ENCODE data around the gene SH2D5.

Gene SH2D5

GRCh38 chr1:20727746-20728316 lies 4.7 kb downstream of the SH2D5 start:
- Histone ChIP-seq H2BK5ac (ENCODE audit: low read depth, low read length, poor library complexity) (no peak overlapping the region), H3K9ac (ENCODE audit: low read length) (no peak overlapping the region), H3K27me3 (ENCODE audit: insufficient read depth, low read length) (peaks cover 25% of the 10 kb centered on the region), H2AK5ac (ENCODE audit: low read length) (no peak overlapping the region), H3K23ac (ENCODE audit: low read length) (no peak overlapping the region), H3K36me3 (ENCODE audit: control insufficient read depth in 1 of 2, insufficient read depth in 2 of 2, low read length in 2 of 2) (no peaks in the 10 kb centered on the region), H3K18ac (ENCODE audit: low read length) (peak overlapping the region; percentile 17), H3K9me3 (ENCODE audit: insufficient read depth, low read depth, low read length) (no peaks in the 10 kb centered on the region), H4K12ac (ENCODE audit: low read depth, low read length) (no peak overlapping the region), H3K27ac (ENCODE audit: low read depth, low read length) (no peak overlapping the region), H3K14ac (ENCODE audit: low read length) (no peak overlapping the region), H3K4me2 (ENCODE audit: low read length) (no peak overlapping the region), H3K4me3 (ENCODE audit: low read depth, low read length) (no peak overlapping the region), H2BK120ac (ENCODE audit: insufficient read depth, low read length, poor library complexity) (peak overlapping the region; percentile 16), H2BK12ac (ENCODE audit: low read length) (no peak overlapping the region), H3K4ac (ENCODE audit: low read depth, low read length) (no peak overlapping the region), H3K4me1 (ENCODE audit: control insufficient read depth in 1 of 2, insufficient read depth in 2 of 2, low read length in 2 of 2) (peaks cover 13 to 18% of the 10 kb centered on the region in 2 experiments), H4K91ac (ENCODE audit: low read depth, low read length) (peak overlapping the region; percentile 38), H4K8ac (ENCODE audit: low read depth, low read length) (peak overlapping the region; percentile 11), H3K79me1 (ENCODE audit: low read length) (peaks cover 19% of the 10 kb centered on the region), H3K79me2 (ENCODE audit: control insufficient read depth, insufficient read depth, low read length, poor library complexity) (peaks cover 2% of the 10 kb centered on the region), H2AFZ (ENCODE audit: insufficient read depth, low read length, poor library complexity) (no peak overlapping the region)
- WGBS (ENCODE audit: extremely low coverage, insufficient coverage, insufficient read length): no CpG with 5 or more reads among the region's 13 CpGs
- peak in 1 of 2 donors; percentile 32 for DNase-seq

GRCh38 chr1:20726932-20727745 lies 5.4 kb downstream of the SH2D5 start:
- Histone ChIP-seq H3K4me3 (ENCODE audit: low read depth, low read length) (no peak overlapping the region), H3K9ac (ENCODE audit: low read length) (no peak overlapping the region), H3K4me1 (ENCODE audit: control insufficient read depth in 1 of 2, insufficient read depth in 2 of 2, low read length in 2 of 2) (peaks cover 7 to 11% of the 10 kb centered on the region in 2 experiments), H4K8ac (ENCODE audit: low read depth, low read length) (no peak overlapping the region), H2BK5ac (ENCODE audit: low read depth, low read length, poor library complexity) (no peak overlapping the region), H3K27ac (ENCODE audit: low read depth, low read length) (no peak overlapping the region), H4K91ac (ENCODE audit: low read depth, low read length) (peak overlapping the region; percentile 38), H3K79me1 (ENCODE audit: low read length) (peaks cover 12% of the 10 kb centered on the region), H3K79me2 (ENCODE audit: control insufficient read depth, insufficient read depth, low read length, poor library complexity) (no peaks in the 10 kb centered on the region), H3K18ac (ENCODE audit: low read length) (peak overlapping the region; percentile 17), H3K27me3 (ENCODE audit: insufficient read depth, low read length) (peaks cover 20% of the 10 kb centered on the region), H4K12ac (ENCODE audit: low read depth, low read length) (no peak overlapping the region), H2BK12ac (ENCODE audit: low read length) (peak overlapping the region; percentile 8), H3K4ac (ENCODE audit: low read depth, low read length) (no peak overlapping the region), H2AK5ac (ENCODE audit: low read length) (peak overlapping the region; percentile 13), H2AFZ (ENCODE audit: insufficient read depth, low read length, poor library complexity) (no peak overlapping the region), H3K23ac (ENCODE audit: low read length) (no peak overlapping the region), H3K14ac (ENCODE audit: low read length) (peak overlapping the region; percentile 7), H3K4me2 (ENCODE audit: low read length) (no peak overlapping the region), H3K9me3 (ENCODE audit: insufficient read depth, low read depth, low read length) (no peaks in the 10 kb centered on the region), H2BK120ac (ENCODE audit: insufficient read depth, low read length, poor library complexity) (peak overlapping the region; percentile 16), H3K36me3 (ENCODE audit: control insufficient read depth in 1 of 2, insufficient read depth in 2 of 2, low read length in 2 of 2) (no peaks in the 10 kb centered on the region)
- DNase-seq: no peak
- WGBS (ENCODE audit: extremely low coverage, insufficient coverage, insufficient read length): no CpG with 5 or more reads among the region's 17 CpGs

GRCh38 chr1:20726118-20726911 lies 6.2 kb downstream of the SH2D5 start:
- Histone ChIP-seq H3K23ac (ENCODE audit: low read length) (no peak overlapping the region), H3K4me2 (ENCODE audit: low read length) (no peak overlapping the region), H3K14ac (ENCODE audit: low read length) (peak overlapping the region; percentile 19), H3K27me3 (ENCODE audit: insufficient read depth, low read length) (peaks cover 12% of the 10 kb centered on the region), H2AFZ (ENCODE audit: insufficient read depth, low read length, poor library complexity) (no peak overlapping the region), H3K4ac (ENCODE audit: low read depth, low read length) (no peak overlapping the region), H2BK12ac (ENCODE audit: low read length) (no peak overlapping the region), H3K9ac (ENCODE audit: low read length) (no peak overlapping the region), H4K12ac (ENCODE audit: low read depth, low read length) (no peak overlapping the region), H3K79me1 (ENCODE audit: low read length) (peaks cover 9% of the 10 kb centered on the region), H3K79me2 (ENCODE audit: control insufficient read depth, insufficient read depth, low read length, poor library complexity) (no peaks in the 10 kb centered on the region), H3K4me3 (ENCODE audit: low read depth, low read length) (peak overlapping the region; percentile 1), H2BK5ac (ENCODE audit: low read depth, low read length, poor library complexity) (no peak overlapping the region), H3K18ac (ENCODE audit: low read length) (no peak overlapping the region), H3K27ac (ENCODE audit: low read depth, low read length) (no peak overlapping the region), H3K4me1 (ENCODE audit: control insufficient read depth in 1 of 2, insufficient read depth in 2 of 2, low read length in 2 of 2) (peaks cover 7 to 10% of the 10 kb centered on the region in 2 experiments), H2AK5ac (ENCODE audit: low read length) (no peak overlapping the region), H3K36me3 (ENCODE audit: control insufficient read depth in 1 of 2, insufficient read depth in 2 of 2, low read length in 2 of 2) (no peaks in the 10 kb centered on the region), H4K91ac (ENCODE audit: low read depth, low read length) (no peak overlapping the region), H4K8ac (ENCODE audit: low read depth, low read length) (no peak overlapping the region), H2BK120ac (ENCODE audit: insufficient read depth, low read length, poor library complexity) (peak overlapping the region; percentile 12), H3K9me3 (ENCODE audit: insufficient read depth, low read depth, low read length) (no peaks in the 10 kb centered on the region)
- no peak for DNase-seq
- no CpG with 5 or more reads among the region's 25 CpGs for WGBS (ENCODE audit: extremely low coverage, insufficient coverage, insufficient read length)

GRCh38 chr1:20725189-20726117 lies 7.0 kb downstream of the SH2D5 start:
- no peak overlapping the region for H3K4me3 ChIP-seq (ENCODE audit: low read depth, low read length)
- H3K27me3 ChIP-seq (ENCODE audit: insufficient read depth, low read length): peaks cover 6% of the 10 kb centered on the region
- no peak overlapping the region for H4K8ac ChIP-seq (ENCODE audit: low read depth, low read length)
- no peak overlapping the region for H3K27ac ChIP-seq (ENCODE audit: low read depth, low read length)
- H3K4me1 ChIP-seq (ENCODE audit: control insufficient read depth in 1 of 2, insufficient read depth in 2 of 2, low read length in 2 of 2): peaks cover 7 to 10% of the 10 kb centered on the region in 2 experiments
- H2AFZ ChIP-seq (ENCODE audit: insufficient read depth, low read length, poor library complexity): no peak overlapping the region
- H3K9ac ChIP-seq (ENCODE audit: low read length): no peak overlapping the region
- no peak overlapping the region for H3K4me2 ChIP-seq (ENCODE audit: low read length)
- H3K36me3 ChIP-seq (ENCODE audit: control insufficient read depth in 1 of 2, insufficient read depth in 2 of 2, low read length in 2 of 2): no peaks in the 10 kb centered on the region
- no peak overlapping the region for H4K12ac ChIP-seq (ENCODE audit: low read depth, low read length)
- no peak overlapping the region for H3K14ac ChIP-seq (ENCODE audit: low read length)
- WGBS (ENCODE audit: extremely low coverage, insufficient coverage, insufficient read length): no CpG with 5 or more reads among the region's 29 CpGs
- DNase-seq: no peak
- H4K91ac ChIP-seq (ENCODE audit: low read depth, low read length): no peak overlapping the region
- no peak overlapping the region for H2BK5ac ChIP-seq (ENCODE audit: low read depth, low read length, poor library complexity)
- H3K4ac ChIP-seq (ENCODE audit: low read depth, low read length): no peak overlapping the region
- no peak overlapping the region for H3K18ac ChIP-seq (ENCODE audit: low read length)
- no peak overlapping the region for H2BK12ac ChIP-seq (ENCODE audit: low read length)
- no peaks in the 10 kb centered on the region for H3K79me2 ChIP-seq (ENCODE audit: control insufficient read depth, insufficient read depth, low read length, poor library complexity)
- no peak overlapping the region for H2BK120ac ChIP-seq (ENCODE audit: insufficient read depth, low read length, poor library complexity)
- H2AK5ac ChIP-seq (ENCODE audit: low read length): no peak overlapping the region
- H3K9me3 ChIP-seq (ENCODE audit: insufficient read depth, low read depth, low read length): no peaks in the 10 kb centered on the region
- H3K79me1 ChIP-seq (ENCODE audit: low read length): peaks cover 9% of the 10 kb centered on the region
- H3K23ac ChIP-seq (ENCODE audit: low read length): no peak overlapping the region
